GM10266 (cell line): ENCODE data around the gene CCR2.
"Not testable (repeated sequence)": the region's sequence is repeated elsewhere in the genome, so short reads cannot be mapped to it uniquely, and the experiment has no call there.

Source experiments
- DNase-seq: peaks from one replicate; pipeline ENCODE4 v3.0.0; 2012; ENCODE audit errors: extremely low spot score
- CTCF ChIP-seq: IDR thresholded peaks from 2 replicates; pipeline ENCODE4 v1.5.1; 2012; ENCODE audit warnings: mild to moderate bottlenecking, low read depth; ENCODE audit not compliant: control insufficient read depth, insufficient read depth; ENCODE audit errors: missing control alignments

The CCR2 gene

GRCh38 chr3:46389306-46389705, 35.4 kb downstream of the CCR2 start:
- TF ChIP-seq CTCF, result no peak
- no peak for DNase-seq

- DNase-seq, result not testable (repeated sequence)
Measured at GRCh38 chr3:46391526-46391925, 37.6 kb downstream of the CCR2 start.

- DNase-seq, result no peak
- no peak for TF ChIP-seq CTCF
Measured at GRCh38 chr3:46393011-46393410, 39.1 kb downstream of the CCR2 start.

- no peak for TF ChIP-seq CTCF
- no peak for DNase-seq
Measured at GRCh38 chr3:46393554-46394434, 39.9 kb downstream of the CCR2 start.

- DNase-seq, result no peak
- TF ChIP-seq CTCF, result peak; percentile 13
Measured at GRCh38 chr3:46395210-46395661, 41.3 kb downstream of the CCR2 start.

GRCh38 chr3:46395766-46396530, 42.0 kb downstream of the CCR2 start:
- TF ChIP-seq CTCF, result no peak
- no peak for DNase-seq

- TF ChIP-seq CTCF, result no peak
- DNase-seq, result no peak
Measured at GRCh38 chr3:46397111-46397510, 43.2 kb downstream of the CCR2 start.
